Measurements from ENCODE around the gene DNTTIP2.
"Not testable (repeated sequence)": the region's sequence is repeated elsewhere in the genome, so short reads cannot be mapped to it uniquely, and the experiment has no call there.

DNTTIP2 gene

GRCh38 chr1:93865253-93865652 is 13.8 kb downstream of the DNTTIP2 start:
- no peak for DNase-seq (ENCODE audit: low spot score)
- TF ChIP-seq CTCF (IDR thresholded peaks at IDR 0.05; ENCODE audit: borderline replicate concordance, control extremely low read depth, extremely low read depth, insufficient read depth, missing control alignments): no peak
- in situ Hi-C loops (cut with MboI; ENCODE audit: low sequenced_read_pairs, unreplicated experiment): no loop called here

- in situ Hi-C loops (cut with MboI; ENCODE audit: low sequenced_read_pairs, unreplicated experiment): no loop called here
- no peak for DNase-seq (ENCODE audit: low spot score)
- no peak for TF ChIP-seq CTCF (IDR thresholded peaks at IDR 0.05; ENCODE audit: borderline replicate concordance, control extremely low read depth, extremely low read depth, insufficient read depth, missing control alignments)
Observed at GRCh38 chr1:93864175-93864574, 14.8 kb downstream of the DNTTIP2 start.

- DNase-seq (ENCODE audit: low spot score); in situ Hi-C loops (cut with MboI; ENCODE audit: low sequenced_read_pairs, unreplicated experiment): not testable (repeated sequence)
Observed at GRCh38 chr1:93857653-93858052, 21.4 kb downstream of the DNTTIP2 start.

GRCh38 chr1:93855983-93856382 is 23.0 kb downstream of the DNTTIP2 start:
- DNase-seq (ENCODE audit: low spot score); in situ Hi-C loops (cut with MboI; ENCODE audit: low sequenced_read_pairs, unreplicated experiment): not testable (repeated sequence)

GRCh38 chr1:93853940-93854339 is 25.1 kb downstream of the DNTTIP2 start:
- in situ Hi-C loops (cut with MboI; ENCODE audit: low sequenced_read_pairs, unreplicated experiment): no loop called here
- DNase-seq (ENCODE audit: low spot score): no peak
- no peak for TF ChIP-seq CTCF (IDR thresholded peaks at IDR 0.05; ENCODE audit: borderline replicate concordance, control extremely low read depth, extremely low read depth, insufficient read depth, missing control alignments)

GRCh38 chr1:93851878-93852277 is 27.1 kb downstream of the DNTTIP2 start:
- in situ Hi-C loops (cut with MboI; ENCODE audit: low sequenced_read_pairs, unreplicated experiment): no loop called here
- DNase-seq (ENCODE audit: low spot score): no peak
- TF ChIP-seq CTCF (IDR thresholded peaks at IDR 0.05; ENCODE audit: borderline replicate concordance, control extremely low read depth, extremely low read depth, insufficient read depth, missing control alignments): no peak

- no peak for DNase-seq (ENCODE audit: low spot score)
- no peak for TF ChIP-seq CTCF (IDR thresholded peaks at IDR 0.05; ENCODE audit: borderline replicate concordance, control extremely low read depth, extremely low read depth, insufficient read depth, missing control alignments)
- in situ Hi-C loops (cut with MboI; ENCODE audit: low sequenced_read_pairs, unreplicated experiment): no loop called here
Observed at GRCh38 chr1:93851327-93851712, 27.7 kb downstream of the DNTTIP2 start.

- in situ Hi-C loops (cut with MboI; ENCODE audit: low sequenced_read_pairs, unreplicated experiment); DNase-seq (ENCODE audit: low spot score): not testable (repeated sequence)
Observed at GRCh38 chr1:93850687-93851326, 28.2 kb downstream of the DNTTIP2 start.

Data from GM13976 (cell line).